HG03460 (cell line): ENCODE data around the gene SDCCAG8.

ENCODE experiments used
- ATAC-seq: cut with Tn5 transposase; IDR thresholded peaks from one replicate; pipeline ENCODE4 v1.9.1; 2021; ENCODE audit not compliant: unreplicated experiment

The SDCCAG8 gene

GRCh38 chr1:243415663-243416408, 160.0 kb downstream of the SDCCAG8 start:
- ATAC-seq = no peak

DNA sequence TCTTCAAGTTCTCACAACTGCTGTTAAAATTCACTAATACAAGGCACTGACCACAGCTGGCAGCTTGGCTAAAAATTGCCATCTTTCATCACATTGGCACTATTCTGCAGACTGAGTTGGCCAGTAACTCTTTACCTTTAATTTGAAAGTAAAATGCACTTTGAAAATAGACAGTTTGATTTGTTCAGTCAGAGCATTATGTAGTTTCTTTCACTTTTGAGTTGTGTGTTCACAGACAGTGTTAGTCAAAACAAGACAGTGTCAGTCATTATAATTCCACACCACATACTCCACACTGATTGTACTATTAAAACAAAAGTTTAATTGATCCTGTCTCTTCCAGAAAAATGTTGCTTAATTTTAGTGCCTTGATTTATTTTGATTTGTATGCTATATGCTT, 160.7 kb downstream of the SDCCAG8 start:
- ATAC-seq = no peak

- no peak for ATAC-seq
These were observed 164.4 kb downstream of the SDCCAG8 start for GRCh38 chr1:243420016-243420945.

GRCh38 chr1:243420946-243421685, 165.3 kb downstream of the SDCCAG8 start:
- no peak for ATAC-seq

GRCh38 chr1:243421784-243422183, 165.9 kb downstream of the SDCCAG8 start:
- ATAC-seq = peak; percentile 94

- no peak for ATAC-seq
These were observed 166.5 kb downstream of the SDCCAG8 start for GRCh38 chr1:243422362-243422761.

GRCh38 chr1:243428084-243428483, 172.2 kb downstream of the SDCCAG8 start:
- ATAC-seq = no peak

- no peak for ATAC-seq
These were observed 172.9 kb downstream of the SDCCAG8 start for GRCh38 chr1:243428617-243429342.

DNA sequence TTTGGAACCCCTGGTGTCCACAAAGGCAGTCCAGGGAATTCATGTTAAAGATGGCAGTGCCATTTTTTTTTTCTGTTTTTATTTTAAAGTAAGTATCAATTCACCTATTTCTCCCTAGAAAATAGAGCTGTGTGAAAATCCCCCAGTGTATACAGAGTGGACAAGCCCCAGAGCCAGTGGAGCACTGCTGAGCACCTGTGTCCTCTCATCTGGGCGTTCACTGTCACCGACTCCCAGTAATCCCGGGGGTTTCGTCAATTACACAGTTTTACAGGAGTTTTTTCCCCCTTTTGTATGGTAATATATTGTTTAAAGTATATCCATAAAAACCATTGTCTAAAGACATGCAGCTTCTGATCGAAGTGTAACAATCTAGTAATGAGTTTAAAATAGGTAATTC, 175.8 kb downstream of the SDCCAG8 start:
- no peak for ATAC-seq

DNA sequence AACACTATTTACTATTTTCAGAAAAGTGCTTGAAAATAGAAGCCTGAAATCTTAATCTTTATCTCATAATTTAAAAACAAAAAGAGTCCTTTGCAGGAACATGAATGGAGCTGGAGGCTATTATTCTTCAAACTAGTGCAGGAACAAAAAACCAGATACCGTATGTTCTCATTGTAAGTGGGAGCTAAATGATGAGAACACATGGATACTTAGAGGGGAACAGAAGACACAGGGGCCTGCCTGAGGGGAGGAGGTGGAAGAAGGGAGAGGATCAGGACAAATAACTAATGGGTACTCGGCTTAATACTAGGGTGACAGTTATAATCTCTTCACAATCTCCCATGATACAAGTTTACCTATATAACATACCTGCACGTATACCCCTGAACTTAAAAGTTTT, 176.3 kb downstream of the SDCCAG8 start:
- ATAC-seq = no peak

DNA sequence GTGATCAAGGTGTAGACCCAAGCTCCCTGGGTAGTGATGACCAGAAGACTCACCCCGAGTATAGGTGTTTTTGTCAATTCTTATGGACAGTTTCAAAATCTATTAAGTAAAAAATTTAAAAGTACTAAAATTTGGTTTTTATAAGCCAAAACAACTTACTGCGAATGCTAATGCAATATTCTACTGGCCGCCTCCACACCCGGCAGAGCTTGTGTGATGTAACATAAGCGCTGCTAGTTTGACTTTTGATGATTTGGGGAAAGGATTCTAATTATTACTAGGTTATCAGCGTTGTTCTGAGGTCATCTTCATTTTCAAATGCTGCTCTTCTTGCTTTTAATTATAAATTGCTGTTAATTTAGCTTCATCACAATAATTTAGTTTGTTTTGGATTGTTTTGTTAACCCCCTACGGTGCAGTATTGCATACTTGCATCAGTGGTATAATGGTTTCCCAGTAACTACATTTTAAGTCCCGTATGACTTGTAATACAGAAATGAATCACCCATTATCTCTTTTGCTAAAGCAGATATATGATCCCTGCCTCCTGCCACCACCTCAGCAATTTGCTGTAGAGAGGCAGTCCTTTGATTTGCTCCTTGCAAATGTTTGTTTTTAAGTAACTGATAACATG, 178.0 kb downstream of the SDCCAG8 start:
- ATAC-seq = no peak

DNA sequence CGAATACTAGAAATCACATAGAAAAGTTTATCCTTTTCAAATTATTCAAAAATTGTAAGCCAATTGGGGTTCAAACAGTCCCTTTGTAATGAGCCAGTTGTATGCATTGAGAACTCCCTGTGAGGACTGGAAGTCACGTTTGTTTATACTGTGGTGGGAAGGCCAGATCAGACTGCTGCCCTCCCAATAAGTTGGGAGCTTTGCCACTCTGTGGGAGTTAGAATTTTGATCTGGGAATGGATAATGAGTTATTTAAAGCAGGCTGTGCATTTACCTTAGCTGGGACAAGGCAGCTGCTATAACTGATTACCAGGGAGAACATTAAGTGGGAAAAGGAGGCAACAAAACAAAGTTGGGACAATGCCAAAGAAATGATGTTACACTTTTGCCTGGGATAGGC, 178.8 kb downstream of the SDCCAG8 start:
- no peak for ATAC-seq

- ATAC-seq = no peak
These were observed 180.0 kb downstream of the SDCCAG8 start for GRCh38 chr1:243435836-243436235.

DNA sequence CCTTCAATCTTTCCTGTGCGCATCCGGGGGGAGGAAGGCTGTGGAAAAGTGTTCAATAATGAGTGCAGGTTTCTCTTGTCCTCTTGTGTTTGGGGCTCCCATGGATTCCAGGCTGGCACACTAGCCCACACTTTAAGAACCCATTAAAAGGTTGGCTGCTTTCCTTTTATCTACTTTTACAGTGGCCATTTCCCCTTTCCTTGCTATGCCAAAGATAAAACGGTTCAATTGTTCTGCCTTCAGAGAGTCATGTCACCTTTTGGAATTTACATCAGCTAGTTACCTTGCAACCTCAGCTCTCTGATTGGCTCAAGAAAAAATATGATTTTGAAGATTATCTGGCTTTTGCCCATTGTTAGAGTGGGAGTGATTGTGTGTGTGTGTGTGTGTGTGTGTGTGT, 182.3 kb downstream of the SDCCAG8 start:
- no peak for ATAC-seq

DNA sequence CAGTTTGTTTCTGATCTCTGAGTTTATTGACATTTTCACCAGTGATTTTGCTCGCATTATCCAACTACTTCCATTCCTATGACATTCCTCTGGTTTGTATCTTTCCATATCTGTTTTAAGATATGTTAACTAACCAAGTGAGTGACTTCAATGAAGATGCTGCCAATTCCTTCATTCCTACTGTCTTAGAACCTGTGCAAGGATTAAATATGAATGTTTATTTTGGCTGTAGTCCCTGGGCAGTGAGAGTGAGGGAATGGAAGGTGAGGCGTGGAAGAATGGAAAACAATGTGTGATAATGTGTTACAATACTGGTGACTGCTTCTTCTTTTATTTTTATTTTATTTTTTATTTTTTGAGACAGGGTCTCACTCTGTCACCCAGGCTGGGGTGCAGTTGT, 183.0 kb downstream of the SDCCAG8 start:
- no peak for ATAC-seq

- ATAC-seq = no peak
These were observed 184.6 kb downstream of the SDCCAG8 start for GRCh38 chr1:243440406-243440805.

DNA sequence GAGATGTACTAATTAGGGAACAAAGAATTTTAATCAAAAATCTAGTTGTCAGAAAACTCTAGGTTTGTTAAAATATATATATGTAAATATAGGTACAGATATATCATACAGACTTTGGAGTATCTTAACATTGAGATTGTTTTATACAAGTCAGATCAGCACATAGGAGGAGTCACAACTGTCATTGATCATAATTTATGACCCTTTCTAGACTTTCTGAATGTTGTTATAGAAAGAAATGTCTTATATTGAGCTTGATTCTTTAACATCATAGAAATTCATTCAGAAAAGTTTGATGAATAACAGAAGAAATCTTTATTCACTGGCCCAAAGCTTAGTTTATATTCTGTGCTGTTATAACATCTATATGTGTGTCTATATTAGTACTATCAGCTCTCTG, 185.8 kb downstream of the SDCCAG8 start:
- no peak for ATAC-seq

DNA sequence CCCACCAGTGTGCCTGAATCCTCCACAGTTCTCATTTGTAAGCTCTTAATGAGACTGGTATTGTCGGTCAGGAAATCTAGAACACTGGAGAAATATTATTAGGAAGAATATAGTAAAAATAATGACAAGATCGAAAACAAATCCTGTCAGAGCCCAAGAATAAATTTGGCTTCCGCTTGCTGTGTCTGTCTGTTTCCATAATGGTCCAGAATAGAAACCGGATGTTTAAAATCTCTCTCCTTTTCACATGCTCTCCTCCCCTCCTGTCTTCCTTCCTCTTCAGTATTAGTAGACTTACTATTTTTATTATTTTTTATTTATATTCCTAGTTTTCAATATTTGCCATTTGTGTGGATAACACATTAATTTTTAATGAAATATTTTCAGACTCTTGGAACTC, 187.7 kb downstream of the SDCCAG8 start:
- no peak for ATAC-seq

DNA sequence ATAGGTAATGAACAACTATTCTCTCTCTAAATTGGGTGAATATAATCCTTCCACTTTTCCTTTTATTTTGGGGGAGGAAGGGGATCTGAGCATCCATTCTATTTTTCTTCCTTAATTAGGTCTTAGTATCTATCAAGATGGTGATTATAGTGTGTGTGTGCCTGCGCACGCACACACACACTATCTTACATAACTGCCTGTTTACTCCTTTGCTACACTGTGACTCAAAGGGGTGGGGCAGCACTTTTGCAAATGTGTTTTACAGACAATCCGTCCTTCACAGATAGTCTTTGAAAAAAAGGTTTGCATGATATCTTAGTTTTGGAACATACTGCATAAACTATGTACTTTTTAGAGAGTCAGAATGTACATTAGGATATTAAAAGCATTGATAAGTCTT, 191.5 kb downstream of the SDCCAG8 start:
- no peak for ATAC-seq

GRCh38 chr1:243447844-243448243, 192.0 kb downstream of the SDCCAG8 start:
- no peak for ATAC-seq
